Dedifferentiated amniotic fluid mesenchymal stem cell (primary cell): Measurements from ENCODE around the gene PRKCE.

Experiments used
- DNase-seq: peaks from one replicate; pipeline ENCODE4 v3.0.0-alpha.2; 2016; ENCODE audit errors: extremely low spot score

Gene PRKCE

DNA sequence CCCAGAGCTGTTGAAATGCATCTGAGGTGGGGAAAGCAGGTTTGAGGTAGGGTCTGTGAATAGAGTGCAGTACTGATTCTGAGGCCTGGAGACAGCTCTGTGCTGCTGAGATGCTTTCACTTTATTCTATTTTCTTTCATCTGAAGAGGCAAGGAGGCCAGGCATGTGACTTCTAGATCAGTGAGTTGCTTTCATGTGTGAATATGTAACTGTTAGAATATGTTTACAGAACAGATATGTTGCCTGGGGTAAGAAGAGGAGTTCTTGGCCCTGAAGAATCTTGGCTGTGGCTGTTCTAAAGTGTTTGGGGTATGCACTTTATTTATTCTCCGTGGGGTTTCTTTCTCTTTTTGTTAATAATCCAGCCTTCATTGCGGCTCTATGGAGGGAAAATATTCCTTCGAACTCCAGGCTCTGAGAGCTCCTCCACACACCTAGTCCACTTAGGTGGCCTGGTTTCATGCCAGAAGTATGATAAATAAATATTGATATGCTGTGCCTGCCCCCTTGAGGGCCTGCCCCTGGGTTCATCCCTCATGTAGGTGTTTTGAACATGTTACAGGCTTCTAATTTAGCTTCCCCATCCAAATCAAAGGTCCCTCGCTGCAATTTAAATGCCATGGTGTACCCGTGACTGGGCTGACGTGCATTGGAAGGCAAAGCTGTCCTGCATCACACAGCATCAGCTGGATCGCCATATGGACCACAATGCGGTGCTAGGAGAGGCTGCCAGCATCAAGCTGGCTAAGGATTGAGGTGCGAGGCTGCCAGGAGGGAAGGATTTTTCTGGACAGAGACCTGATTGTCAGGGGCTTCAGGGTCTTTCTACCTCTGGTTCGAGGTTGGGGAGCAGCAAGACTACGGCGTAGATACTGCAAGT lies 102.9 kb downstream of the PRKCE start:
- DNase-seq, result no peak

DNA sequence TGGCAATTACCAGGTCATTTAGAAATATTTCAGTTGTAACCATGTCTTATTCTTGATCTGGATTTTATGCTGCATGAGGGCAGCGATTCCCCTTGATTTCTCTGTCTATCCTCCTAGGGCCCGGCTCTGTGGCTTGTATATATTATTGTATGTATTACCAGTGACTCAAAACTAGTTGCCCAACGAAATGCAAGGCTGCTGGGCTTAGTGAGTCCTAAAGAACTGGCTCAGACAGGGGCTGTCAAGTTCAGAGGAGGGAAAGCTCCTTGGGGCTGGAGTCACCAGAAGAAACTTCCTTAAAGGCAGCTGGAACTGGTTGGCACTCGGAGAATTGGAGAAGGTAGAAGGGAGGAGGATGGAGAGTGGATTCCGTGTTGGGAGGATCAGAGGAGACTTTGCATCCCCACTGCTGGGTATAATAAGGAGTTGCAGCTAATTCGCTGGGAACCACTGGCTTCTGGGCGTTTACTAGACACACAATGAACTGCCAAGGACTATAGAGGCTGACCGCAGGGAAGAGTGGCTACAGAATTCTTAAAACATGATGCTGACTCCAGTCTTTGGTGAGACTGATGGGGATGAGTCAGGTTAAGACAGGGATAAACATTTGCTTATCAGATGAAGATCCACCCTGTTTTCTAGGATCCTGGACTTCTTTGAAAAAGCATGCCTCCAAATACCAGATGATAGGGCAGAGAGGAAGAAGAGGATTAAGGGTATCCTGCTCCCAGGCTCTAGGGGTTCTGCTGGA lies 104.3 kb downstream of the PRKCE start:
- peak; percentile 84 for DNase-seq

GRCh38 chr2:45758018-45758417 lies 106.5 kb downstream of the PRKCE start:
- DNase-seq, result no peak

GRCh38 chr2:45759310-45759851 lies 107.9 kb downstream of the PRKCE start:
- peak; percentile 57 for DNase-seq

DNA sequence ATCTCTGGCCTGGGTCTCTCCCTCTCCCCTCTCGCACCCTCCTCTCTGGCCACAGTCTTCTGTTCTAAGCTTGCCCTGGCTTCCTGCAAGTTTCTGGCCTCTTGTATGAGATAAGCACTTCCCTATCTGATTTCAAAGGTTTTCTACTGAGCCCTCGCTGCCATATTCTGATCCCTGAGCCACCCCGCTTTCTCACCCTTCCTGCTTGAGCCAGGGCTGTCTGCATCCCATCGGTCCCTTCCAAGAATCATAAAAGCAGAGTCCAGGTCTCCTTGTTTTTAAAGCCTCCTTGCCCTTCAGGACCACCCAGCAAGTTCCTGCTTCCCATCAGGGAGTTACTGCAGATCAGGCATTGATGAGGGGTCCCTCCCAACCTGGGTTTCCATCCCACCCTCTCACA lies 110.2 kb downstream of the PRKCE start:
- DNase-seq, result no peak

GRCh38 chr2:45763255-45763654 lies 111.8 kb downstream of the PRKCE start:
- DNase-seq, result no peak

- no peak for DNase-seq
These were observed 112.3 kb downstream of the PRKCE start for GRCh38 chr2:45763797-45764196.

- DNase-seq, result no peak
These were observed 113.7 kb downstream of the PRKCE start for GRCh38 chr2:45765007-45765727.

- DNase-seq, result no peak
These were observed 114.3 kb downstream of the PRKCE start for GRCh38 chr2:45765728-45766254.

DNA sequence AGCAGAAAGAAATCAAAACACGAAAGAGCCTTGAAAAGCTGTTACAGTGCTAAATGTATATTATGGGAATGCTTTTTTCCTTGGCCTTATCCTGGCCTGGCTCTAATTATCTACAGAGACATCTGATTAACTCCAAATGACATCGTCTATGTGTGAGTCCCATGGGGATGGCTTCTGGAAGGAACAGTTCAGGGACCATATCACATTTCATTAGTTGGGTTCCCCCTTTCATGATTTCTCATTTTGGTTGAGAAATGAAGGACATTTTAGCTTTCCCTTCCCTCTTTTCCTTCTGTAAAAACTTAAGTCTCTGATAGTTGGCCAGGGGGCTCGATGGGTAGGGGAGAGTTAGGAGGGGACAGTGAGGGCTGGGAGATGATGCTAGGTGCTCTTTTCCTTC lies 116.7 kb downstream of the PRKCE start:
- no peak for DNase-seq

GRCh38 chr2:45769056-45769455 lies 117.6 kb downstream of the PRKCE start:
- DNase-seq, result no peak

GRCh38 chr2:45769854-45770576 lies 118.5 kb downstream of the PRKCE start:
- DNase-seq, result no peak

DNA sequence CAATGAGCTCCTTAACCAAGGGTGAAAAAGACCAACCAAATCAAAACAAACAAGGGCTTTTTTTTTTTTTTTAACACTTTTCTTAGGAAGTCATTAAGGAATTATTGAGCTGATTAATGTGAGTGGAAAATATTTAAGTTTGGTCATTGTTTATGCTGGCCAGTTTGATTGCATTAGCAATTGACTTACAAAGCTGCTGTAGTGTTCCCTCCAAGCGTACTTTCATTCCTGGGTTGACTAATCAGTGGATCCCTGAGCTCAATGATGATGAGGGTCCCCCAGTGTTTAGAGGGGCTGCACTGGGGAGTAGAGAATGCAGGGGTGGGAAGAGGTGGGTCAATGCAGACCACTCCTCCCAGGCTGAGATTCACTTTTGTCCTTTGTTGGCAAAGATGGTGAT lies 119.3 kb downstream of the PRKCE start:
- no peak for DNase-seq

DNA sequence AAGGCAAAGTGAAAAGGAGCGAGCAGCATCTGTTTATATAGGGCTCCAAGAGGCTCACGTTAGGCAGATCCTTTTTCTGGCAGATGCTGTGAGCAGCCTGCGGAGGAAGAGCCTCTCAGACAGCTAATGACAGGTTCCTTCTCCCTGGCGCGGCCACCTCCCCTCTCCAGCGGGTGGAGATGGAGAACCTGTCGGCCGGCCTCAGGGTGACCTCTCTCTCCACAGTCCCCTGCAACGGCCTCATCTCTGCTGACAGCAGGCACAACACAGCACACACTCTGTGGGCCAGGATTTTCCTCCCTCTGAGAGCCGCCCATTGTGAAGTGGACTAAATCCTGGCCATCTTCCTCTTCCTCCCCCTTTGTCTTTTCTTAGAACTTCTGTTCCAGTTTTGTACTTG lies 119.8 kb downstream of the PRKCE start:
- no peak for DNase-seq

- no peak for DNase-seq
These were observed 120.6 kb downstream of the PRKCE start for GRCh38 chr2:45772038-45772437.

GRCh38 chr2:45773909-45774308 lies 122.4 kb downstream of the PRKCE start:
- no peak for DNase-seq

DNA sequence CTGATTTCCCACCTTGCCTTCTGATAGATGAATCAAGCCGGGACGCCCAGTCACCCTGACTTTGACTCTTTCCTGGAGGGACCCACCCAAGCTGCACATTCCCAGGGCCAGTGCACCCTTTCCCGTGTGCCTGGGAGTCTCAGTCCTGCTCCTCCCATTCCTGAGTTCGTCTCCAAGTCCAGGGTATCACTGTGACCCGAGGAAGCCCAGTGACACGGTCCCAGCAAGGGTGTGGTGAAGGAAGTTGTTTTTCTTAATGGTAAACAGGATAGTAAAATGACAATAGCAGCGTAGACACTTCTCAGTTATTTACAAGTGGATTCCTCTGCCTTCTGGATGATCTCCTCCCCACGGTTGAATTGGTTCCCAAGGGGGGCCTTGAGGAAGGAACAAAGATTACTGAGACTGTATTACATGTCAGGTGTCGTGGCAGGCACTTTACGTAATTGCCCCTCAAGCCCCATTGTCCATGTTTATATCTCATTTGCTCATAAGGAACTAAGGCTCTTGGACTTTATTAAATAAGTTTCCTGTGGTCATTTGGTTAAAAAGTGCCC lies 123.3 kb downstream of the PRKCE start:
- no peak for DNase-seq

GRCh38 chr2:45776160-45776955 lies 124.9 kb downstream of the PRKCE start:
- DNase-seq, result no peak

DNA sequence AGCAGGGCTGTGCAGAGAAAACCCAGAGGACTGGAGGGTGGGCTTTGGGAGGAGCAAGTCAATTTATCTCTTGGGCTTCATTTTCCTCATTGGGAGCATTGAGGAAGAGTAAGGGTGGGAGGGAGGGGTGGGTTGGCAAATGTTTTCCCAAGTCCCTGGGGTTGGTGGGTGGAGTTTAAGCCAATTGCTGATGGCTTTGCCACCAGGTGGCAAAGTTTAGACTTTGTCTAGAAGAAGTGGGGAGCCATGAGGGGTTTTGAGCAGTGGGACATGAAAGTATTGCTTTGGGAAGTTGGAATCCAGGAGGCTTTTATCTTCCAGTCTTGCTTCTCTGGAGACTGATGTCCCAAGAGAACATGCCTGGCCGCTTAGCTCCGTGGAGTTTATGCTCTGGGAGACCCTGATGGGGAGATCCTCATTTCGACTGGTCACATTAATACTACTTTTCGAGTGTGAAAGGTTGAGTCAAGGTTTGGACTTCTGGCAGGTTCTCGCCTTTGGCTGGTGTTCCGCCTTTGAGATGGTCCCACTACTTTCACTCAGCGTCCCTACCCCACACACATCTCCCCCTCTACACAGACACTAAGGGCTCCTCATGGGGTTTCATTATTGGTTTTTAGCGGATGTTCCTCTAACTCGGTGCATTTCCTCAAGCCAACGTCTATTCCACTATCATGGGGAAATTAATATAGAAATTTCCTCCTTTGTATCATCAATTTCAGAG lies 126.7 kb downstream of the PRKCE start:
- no peak for DNase-seq
